Prostate gland (tissue), 2 donors: ENCODE measurements around the gene NCOA3.

Source experiments
- POLR2AphosphoS5 ChIP-seq: sonication (generic); formaldehyde crosslinking; IDR thresholded peaks from one replicate; pipeline ENCODE4 v1.6.1; 2017; ENCODE audit warnings: antibody characterized with exemption
- TF ChIP-seq, protein P1 (sequence below), 4 experiments: fragments of 200-600 bp in 2 of 4; fragments of 450-650 bp in 2 of 4; sonication (generic) in 2 of 4; IDR thresholded peaks; 1 replicate in 3 of 4; 2 replicates in 1 of 4; pipeline ENCODE4 v1.5.1; 2016 to 2019; ENCODE audit warnings: antibody characterized with exemption in 4 of 4, mild to moderate bottlenecking in 2 of 4, moderate library complexity in 2 of 4

DNA sequence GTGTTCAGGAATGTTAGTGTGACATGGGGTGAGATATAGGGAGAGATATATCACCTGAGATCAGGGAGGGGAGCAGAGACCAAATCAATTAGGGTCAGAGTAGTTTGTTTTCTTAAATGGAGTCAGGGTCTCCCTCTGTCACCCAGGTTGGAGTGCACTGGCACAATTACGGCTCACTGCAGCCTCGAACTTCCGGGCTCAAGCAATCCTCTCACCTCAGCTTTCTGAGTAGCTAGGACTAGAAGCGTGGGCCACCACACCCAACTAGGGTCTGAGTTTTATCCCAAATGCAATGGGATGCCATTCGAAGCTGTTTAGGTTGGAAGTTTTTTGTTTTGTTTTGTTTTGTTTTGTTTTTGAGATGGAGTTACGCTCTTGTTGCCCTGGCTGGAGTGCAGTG, 3.1 kb upstream of the NCOA3 start:
- TF ChIP-seq POLR2AphosphoS5: no peak
- TF ChIP-seq, protein P1, sequence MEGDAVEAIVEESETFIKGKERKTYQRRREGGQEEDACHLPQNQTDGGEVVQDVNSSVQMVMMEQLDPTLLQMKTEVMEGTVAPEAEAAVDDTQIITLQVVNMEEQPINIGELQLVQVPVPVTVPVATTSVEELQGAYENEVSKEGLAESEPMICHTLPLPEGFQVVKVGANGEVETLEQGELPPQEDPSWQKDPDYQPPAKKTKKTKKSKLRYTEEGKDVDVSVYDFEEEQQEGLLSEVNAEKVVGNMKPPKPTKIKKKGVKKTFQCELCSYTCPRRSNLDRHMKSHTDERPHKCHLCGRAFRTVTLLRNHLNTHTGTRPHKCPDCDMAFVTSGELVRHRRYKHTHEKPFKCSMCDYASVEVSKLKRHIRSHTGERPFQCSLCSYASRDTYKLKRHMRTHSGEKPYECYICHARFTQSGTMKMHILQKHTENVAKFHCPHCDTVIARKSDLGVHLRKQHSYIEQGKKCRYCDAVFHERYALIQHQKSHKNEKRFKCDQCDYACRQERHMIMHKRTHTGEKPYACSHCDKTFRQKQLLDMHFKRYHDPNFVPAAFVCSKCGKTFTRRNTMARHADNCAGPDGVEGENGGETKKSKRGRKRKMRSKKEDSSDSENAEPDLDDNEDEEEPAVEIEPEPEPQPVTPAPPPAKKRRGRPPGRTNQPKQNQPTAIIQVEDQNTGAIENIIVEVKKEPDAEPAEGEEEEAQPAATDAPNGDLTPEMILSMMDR (IDR thresholded peaks at IDR 0.05): no peak
